ENCODE results near the gene LOC101059915.

- no peak for TF ChIP-seq EZH2phosphoT487 (conservative IDR thresholded peaks at IDR 0.05; ENCODE audit: low read length)
- no peak for TF ChIP-seq CTCF (IDR thresholded peaks at IDR 0.05; ENCODE audit: insufficient read depth, low read length, poor library complexity, severe bottlenecking)
These were observed 45.7 kb upstream of the LOC101059915 start for GRCh38 chrX:71621603-71622002.

Measured in SU-DHL-6 (cell line).